Measurements from ENCODE around the gene DYDC2.
"Not testable (repeated sequence)": the region's sequence is repeated elsewhere in the genome, so short reads cannot be mapped to it uniquely, and the experiment has no call there.

DYDC2 gene

GRCh38 chr10:80416479-80417098, 60.0 kb downstream of the DYDC2 start (continued):
- no peak for TF ChIP-seq ZNF8 (CRISPR knock-in tag; IDR thresholded peaks at IDR 0.05)

- ATAC-seq = not testable (repeated sequence)
Measured at GRCh38 chr10:80417256-80417655, 60.7 kb downstream of the DYDC2 start.
